ENCODE data around the gene SYMPK. TPM values are rescaled to one million over a fixed set of nuclear protein-coding genes. Genes with fewer than 3 reads are reported as not detected.

The SYMPK gene
- total and polyA plus RNA-seq, 8 donors = 32.2 to 420 (median 79.8) TPM

DNA sequence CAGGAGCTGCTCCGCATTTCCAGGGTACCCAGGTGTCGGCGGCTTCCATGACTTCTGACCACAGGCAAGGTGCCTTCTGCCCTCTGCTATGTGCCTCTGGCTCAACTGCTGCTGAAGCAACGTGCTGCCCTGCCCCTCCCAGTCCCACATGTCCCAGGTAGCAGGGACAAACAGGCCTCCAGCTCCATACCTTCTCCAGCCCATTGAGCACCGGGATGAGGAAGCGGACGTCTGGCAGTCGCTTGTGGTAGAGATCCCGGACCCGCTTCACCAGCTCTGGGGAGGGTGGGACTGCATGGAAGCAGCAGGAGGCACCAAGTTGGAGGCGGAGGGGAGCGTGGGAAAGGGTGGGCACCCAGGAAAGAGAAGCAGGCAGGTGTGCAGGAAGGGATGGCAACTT is 39.8 kb downstream of the SYMPK start:
- TF ChIP-seq EP300 (IDR thresholded peaks at IDR 0.05) (no peak), POLR2A (IDR thresholded peaks at IDR 0.05) (no peak), POLR2AphosphoS5 (IDR thresholded peaks at IDR 0.05) (no peak)
- TF ChIP-seq, protein P1, sequence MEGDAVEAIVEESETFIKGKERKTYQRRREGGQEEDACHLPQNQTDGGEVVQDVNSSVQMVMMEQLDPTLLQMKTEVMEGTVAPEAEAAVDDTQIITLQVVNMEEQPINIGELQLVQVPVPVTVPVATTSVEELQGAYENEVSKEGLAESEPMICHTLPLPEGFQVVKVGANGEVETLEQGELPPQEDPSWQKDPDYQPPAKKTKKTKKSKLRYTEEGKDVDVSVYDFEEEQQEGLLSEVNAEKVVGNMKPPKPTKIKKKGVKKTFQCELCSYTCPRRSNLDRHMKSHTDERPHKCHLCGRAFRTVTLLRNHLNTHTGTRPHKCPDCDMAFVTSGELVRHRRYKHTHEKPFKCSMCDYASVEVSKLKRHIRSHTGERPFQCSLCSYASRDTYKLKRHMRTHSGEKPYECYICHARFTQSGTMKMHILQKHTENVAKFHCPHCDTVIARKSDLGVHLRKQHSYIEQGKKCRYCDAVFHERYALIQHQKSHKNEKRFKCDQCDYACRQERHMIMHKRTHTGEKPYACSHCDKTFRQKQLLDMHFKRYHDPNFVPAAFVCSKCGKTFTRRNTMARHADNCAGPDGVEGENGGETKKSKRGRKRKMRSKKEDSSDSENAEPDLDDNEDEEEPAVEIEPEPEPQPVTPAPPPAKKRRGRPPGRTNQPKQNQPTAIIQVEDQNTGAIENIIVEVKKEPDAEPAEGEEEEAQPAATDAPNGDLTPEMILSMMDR (IDR thresholded peaks at IDR 0.05) = no peak
- Histone ChIP-seq H3K36me3 (peaks cover 54 to 97% (median 91%) of the 10 kb centered on the region in 4 donors), H3K4me3 (no peak overlapping the region), H3K9me3 (no peaks in the 10 kb centered on the region), H3K27ac (no peak overlapping the region), H3K4me1 (peaks cover 0 to 21% (median 15%) of the 10 kb centered on the region in 4 donors), H3K27me3 (no peaks in the 10 kb centered on the region)
- 90 to 98% (median 94%) methylated on average over 12 of the region's 12 CpGs for WGBS, 5 donors
- intact Hi-C loops (cut with DNase I; ENCODE audit: low total_unique reads) = no loop called here
- no peak for DNase-seq

DNA sequence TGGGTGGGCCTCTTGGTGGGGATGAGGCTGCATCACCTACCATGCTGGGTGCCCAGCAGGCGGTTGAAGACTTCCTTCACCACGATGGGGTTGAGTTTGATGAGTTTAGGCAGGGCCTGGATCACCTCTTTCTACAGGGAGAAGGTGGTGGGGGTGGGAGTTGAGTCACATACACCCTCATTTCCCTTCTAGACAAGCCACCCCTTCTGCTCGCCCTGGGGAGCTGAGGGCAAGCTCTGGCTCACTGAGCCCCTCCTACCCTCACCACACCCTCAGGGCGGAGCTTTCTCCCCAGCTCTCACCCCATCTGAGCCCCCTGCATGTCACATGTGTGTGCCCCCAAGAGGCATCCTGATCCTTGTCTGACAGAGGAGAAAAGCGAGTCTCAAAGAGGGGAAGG is 40.2 kb downstream of the SYMPK start:
- WGBS, 5 donors = 90 to 100% (median 94%) methylated on average over 4 to 5 of the region's 5 CpGs
- TF ChIP-seq POLR2A (IDR thresholded peaks at IDR 0.05) (no peak), EP300 (IDR thresholded peaks at IDR 0.05) (no peak)
- H3K36me3 ChIP-seq = peaks cover 49 to 97% (median 88%) of the 10 kb centered on the region in 4 donors

DNA sequence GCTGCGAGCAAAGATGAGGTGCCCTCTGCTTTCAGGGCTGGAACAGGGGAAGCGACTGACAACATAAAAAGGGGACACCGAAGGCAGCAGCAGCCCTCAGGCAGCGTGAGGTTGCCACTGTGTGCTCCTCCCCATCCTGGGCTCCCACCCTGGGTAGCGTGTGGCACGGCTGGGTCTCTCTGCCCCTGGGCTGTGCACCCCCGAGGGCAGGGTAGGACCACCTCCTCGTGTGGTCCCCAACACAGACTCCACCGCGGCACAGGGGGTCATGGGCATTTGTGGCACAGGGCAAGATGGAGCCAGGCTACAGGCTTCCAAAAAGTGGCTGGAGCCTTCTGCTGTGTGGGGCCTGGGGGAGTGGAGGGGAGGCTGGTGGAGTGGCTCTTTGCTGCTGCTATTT is 41.4 kb downstream of the SYMPK start:
- Histone ChIP-seq H3K4me3 (no peak overlapping the region), H3K36me3 (peaks cover 39 to 88% (median 78%) of the 10 kb centered on the region in 4 donors), H3K27ac (no peak overlapping the region), H3K9me3 (no peaks in the 10 kb centered on the region), H3K27me3 (no peaks in the 10 kb centered on the region), H3K4me1 (peaks cover 0 to 24% (median 18%) of the 10 kb centered on the region in 4 donors)
- DNase-seq = no peak
- WGBS, 5 donors = 79 to 90% (median 90%) methylated on average over 10 of the region's 10 CpGs
- intact Hi-C loops (cut with DNase I; ENCODE audit: low total_unique reads) = no loop called here
- no peak for TF ChIP-seq POLR2AphosphoS5 (IDR thresholded peaks at IDR 0.05)
- TF ChIP-seq EP300 (IDR thresholded peaks at IDR 0.05) = no peak
- TF ChIP-seq, protein P1 (IDR thresholded peaks at IDR 0.05) = no peak
- TF ChIP-seq POLR2A (IDR thresholded peaks at IDR 0.05) = no peak

More for the DNA sequence above, 40.2 kb downstream of the SYMPK start:
- intact Hi-C loops (cut with DNase I; ENCODE audit: low total_unique reads) = no loop called here
- no peak overlapping the region for H3K27ac ChIP-seq
- H3K4me1 ChIP-seq = peaks cover 0 to 21% (median 15%) of the 10 kb centered on the region in 4 donors
- H3K4me3 ChIP-seq = no peak overlapping the region
- no peaks in the 10 kb centered on the region for H3K9me3 ChIP-seq
- H3K27me3 ChIP-seq = no peaks in the 10 kb centered on the region
- no peak for DNase-seq

DNA sequence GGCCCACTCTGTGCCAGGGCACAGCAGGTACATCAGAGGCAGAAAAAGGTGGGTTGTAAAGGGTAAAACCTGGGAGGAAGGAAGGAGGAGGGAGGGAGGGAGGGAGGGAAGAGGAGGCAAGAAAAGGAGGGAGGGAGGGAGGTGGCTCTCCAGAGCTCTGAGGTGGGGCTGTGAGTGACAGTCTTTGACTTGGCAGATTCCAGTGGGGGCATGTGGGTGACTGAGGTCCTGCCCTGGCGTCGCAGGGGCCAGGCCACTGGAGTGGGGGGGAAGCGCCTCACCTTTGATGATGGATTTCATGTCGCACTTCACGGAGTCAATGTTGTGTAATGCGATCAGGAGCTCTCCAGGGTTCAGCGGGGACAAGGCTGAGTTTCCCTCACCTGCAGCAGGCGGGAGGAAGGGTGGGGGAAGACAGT is 41.8 kb downstream of the SYMPK start:
- H3K4me3 ChIP-seq = no peak overlapping the region
- no peak for TF ChIP-seq POLR2AphosphoS5 (IDR thresholded peaks at IDR 0.05)
- TF ChIP-seq POLR2A (IDR thresholded peaks at IDR 0.05) = no peak
- TF ChIP-seq, protein P1 (IDR thresholded peaks at IDR 0.05) = no peak
- no peak for TF ChIP-seq EP300 (IDR thresholded peaks at IDR 0.05)

DNA sequence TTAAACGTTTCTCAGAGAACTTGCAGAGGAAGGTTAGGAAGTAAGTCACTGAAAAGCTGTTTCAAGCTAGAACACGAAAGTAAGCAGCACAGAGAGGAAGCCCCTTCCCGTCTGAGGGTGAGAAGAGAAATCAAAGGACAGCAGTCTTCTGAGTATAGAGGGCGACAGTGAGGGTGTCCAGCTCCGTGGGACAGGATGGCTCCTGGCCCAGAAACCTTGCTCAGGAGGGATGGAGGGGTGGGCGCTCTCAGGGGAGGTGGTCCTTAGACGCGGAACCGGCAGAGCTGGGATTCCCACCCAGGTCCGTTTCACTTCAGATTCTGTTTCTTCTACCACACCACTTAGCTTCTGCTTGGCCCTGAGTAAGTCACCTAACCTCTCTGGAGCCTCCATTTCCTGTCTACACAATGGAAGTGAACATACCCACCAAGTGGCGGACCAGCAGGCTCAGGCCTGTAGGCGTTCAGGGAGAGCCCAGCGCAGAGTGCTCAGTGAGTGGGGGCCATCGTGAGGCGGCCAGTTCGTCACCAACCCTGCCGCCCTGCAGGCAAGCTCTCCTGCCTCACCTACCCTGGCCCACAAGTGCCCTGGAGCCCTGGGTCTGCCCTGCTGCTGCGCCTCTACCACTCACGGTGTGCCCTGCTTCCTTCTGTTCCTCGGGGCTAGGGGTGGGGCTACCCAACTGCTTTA is 42.4 kb downstream of the SYMPK start:
- intact Hi-C loops (cut with DNase I; ENCODE audit: low total_unique reads) = no loop called here
- Histone ChIP-seq H3K4me3 (no peak overlapping the region), H3K27ac (no peak overlapping the region), H3K9me3 (no peaks in the 10 kb centered on the region), H3K27me3 (peaks cover 0 to 6% (median 0%) of the 10 kb centered on the region in 3 donors), H3K4me1 (peaks cover 5 to 34% (median 21%) of the 10 kb centered on the region in 4 donors), H3K36me3 (peaks cover 30 to 82% (median 68%) of the 10 kb centered on the region in 4 donors)
- 68 to 79% (median 74%) methylated on average over 12 to 20 of the region's 20 CpGs for WGBS, 5 donors
- DNase-seq = no peak
- TF ChIP-seq POLR2A (IDR thresholded peaks at IDR 0.05) = no peak
- TF ChIP-seq POLR2AphosphoS5 (IDR thresholded peaks at IDR 0.05) = no peak
- TF ChIP-seq, protein P1 (IDR thresholded peaks at IDR 0.05) = no peak
- no peak for TF ChIP-seq EP300 (IDR thresholded peaks at IDR 0.05)

More for the DNA sequence above, 41.8 kb downstream of the SYMPK start:
- peak in 1 of 2 donors; percentile 6 for DNase-seq
- Histone ChIP-seq H3K27me3 (peaks cover 0 to under 1% (median 0%) of the 10 kb centered on the region in 3 donors), H3K4me1 (peaks cover 0 to 29% (median 18%) of the 10 kb centered on the region in 4 donors), H3K9me3 (no peaks in the 10 kb centered on the region), H3K27ac (no peak overlapping the region), H3K36me3 (peaks cover 36 to 84% (median 73%) of the 10 kb centered on the region in 4 donors)
- intact Hi-C loops (cut with DNase I; ENCODE audit: low total_unique reads) = no loop called here
- 65 to 81% (median 78%) methylated on average over 8 of the region's 8 CpGs for WGBS, 5 donors
